Liver (tissue), 9 donors: Measurements from ENCODE around the gene LOXL3. TPM values are rescaled to one million over a fixed set of nuclear protein-coding genes. Genes with fewer than 3 reads are reported as not detected.

Experiments used
- DNase-seq: peaks from one replicate; pipeline ENCODE4 v3.0.0-alpha.2; 2017; ENCODE audit warnings: low spot score
- H3K27ac ChIP-seq, 2 donors: one replicate each; pipeline ENCODE4 v1.7.0; 2013; ENCODE audit warnings: inconsistent platforms in 2 of 2, low read length in 2 of 2, control low read depth in 1 of 2, low read depth in 1 of 2, mild to moderate bottlenecking in 1 of 2
- H3K27me3 ChIP-seq, 4 donors: one replicate each; pipeline versions ENCODE4 v1.6.1 to v1.7.0; 2013; ENCODE audit warnings: low read length in 3 of 4, inconsistent platforms in 1 of 4, mild to moderate bottlenecking in 1 of 4, moderate library complexity in 1 of 4; ENCODE audit not compliant: control insufficient read depth in 4 of 4, insufficient read depth in 4 of 4
- H3K36me3 ChIP-seq, 4 donors: one replicate each; pipeline versions ENCODE4 v1.6.1 to v1.7.0; 2013; ENCODE audit warnings: low read length in 3 of 4, mild to moderate bottlenecking in 3 of 4, low read depth in 1 of 4, moderate library complexity in 1 of 4; ENCODE audit not compliant: control insufficient read depth in 4 of 4, insufficient read depth in 3 of 4
- H3K4me1 ChIP-seq, 4 donors: one replicate each; pipeline versions ENCODE4 v1.6.1 to v1.7.0; 2013; ENCODE audit warnings: low read length in 3 of 4, mild to moderate bottlenecking in 3 of 4, moderate library complexity in 1 of 4; ENCODE audit not compliant: control insufficient read depth in 4 of 4, insufficient read depth in 4 of 4
- H3K4me3 ChIP-seq, 3 donors: one replicate each; pipeline versions ENCODE4 v1.6.1 to v1.7.0; 2013; ENCODE audit warnings: low read length in 3 of 3, control low read depth in 1 of 3, low read depth in 1 of 3, mild to moderate bottlenecking in 1 of 3
- H3K9ac ChIP-seq, 2 donors: one replicate each; pipeline ENCODE4 v1.7.0; 2013; ENCODE audit warnings: low read length in 2 of 2, mild to moderate bottlenecking in 2 of 2, moderate library complexity in 2 of 2, control low read depth in 1 of 2, low read depth in 1 of 2
- H3K9me3 ChIP-seq, 4 donors: one replicate each; pipeline versions ENCODE4 v1.6.1 to v1.7.0; 2013; ENCODE audit warnings: low read length in 3 of 4; ENCODE audit not compliant: control insufficient read depth in 4 of 4
- ATF3 ChIP-seq: IDR thresholded peaks from 2 replicates; pipeline ENCODE4 v1.6.1; 2016; ENCODE audit warnings: antibody characterized with exemption
- EGR1 ChIP-seq, 2 donors: IDR thresholded peaks; 2 replicates each; pipeline ENCODE4 v1.6.1; 2016 to 2018; ENCODE audit warnings: antibody characterized with exemption in 2 of 2, low read depth in 2 of 2
- FOXA1 ChIP-seq: IDR thresholded peaks from 2 replicates; pipeline ENCODE4 v1.6.1; 2016; ENCODE audit warnings: antibody characterized with exemption
- FOXA2 ChIP-seq: IDR thresholded peaks from 2 replicates; pipeline ENCODE4 v1.6.1; 2016; ENCODE audit warnings: antibody characterized with exemption
- GABPA ChIP-seq, 2 donors: IDR thresholded peaks in 1 of 2; conservative IDR thresholded peaks in 1 of 2; 2 replicates each; pipeline ENCODE4 v1.6.1; 2016; ENCODE audit warnings: antibody characterized with exemption in 2 of 2, mild to moderate bottlenecking in 1 of 2, moderate library complexity in 1 of 2
- HNF4A ChIP-seq, 2 donors: conservative IDR thresholded peaks; 2 replicates each; pipeline ENCODE4 v1.6.1; 2016; ENCODE audit warnings: antibody characterized with exemption in 2 of 2, mild to moderate bottlenecking in 2 of 2
- HNF4G ChIP-seq: IDR thresholded peaks from 2 replicates; pipeline ENCODE4 v1.6.1; 2016; ENCODE audit warnings: antibody characterized with exemption
- JUND ChIP-seq, 2 donors: IDR thresholded peaks; 2 replicates each; pipeline ENCODE4 v1.6.1; 2016; ENCODE audit warnings: antibody characterized with exemption in 2 of 2
- NR2F2 ChIP-seq: IDR thresholded peaks from 2 replicates; pipeline ENCODE4 v1.6.1; 2016; ENCODE audit warnings: antibody characterized with exemption
- RAD21 ChIP-seq, 2 donors: IDR thresholded peaks; 2 replicates each; pipeline ENCODE4 v1.6.1; 2016; ENCODE audit warnings: antibody characterized with exemption in 2 of 2, mild to moderate bottlenecking in 2 of 2
- REST ChIP-seq: IDR thresholded peaks from 2 replicates; pipeline ENCODE4 v1.6.1; 2016; ENCODE audit warnings: antibody characterized with exemption, mild to moderate bottlenecking
- RXRA ChIP-seq, 2 donors: IDR thresholded peaks; 2 replicates each; pipeline ENCODE4 v1.6.1; 2017 to 2018; ENCODE audit warnings: antibody characterized with exemption in 2 of 2, mild to moderate bottlenecking in 1 of 2
- SP1 ChIP-seq: IDR thresholded peaks from 2 replicates; pipeline ENCODE4 v1.6.1; 2018; ENCODE audit warnings: antibody characterized with exemption, mild to moderate bottlenecking
- TAF1 ChIP-seq: conservative IDR thresholded peaks from 2 replicates; pipeline ENCODE4 v1.6.1; 2016; ENCODE audit warnings: antibody characterized with exemption, mild to moderate bottlenecking
- YY1 ChIP-seq: IDR thresholded peaks from 2 replicates; pipeline ENCODE4 v1.6.1; 2016; ENCODE audit warnings: antibody characterized with exemption, mild to moderate bottlenecking
- WGBS: extraction: QIAGEN DNeasy Blood & Tissue Kit; methylation state at CpG from one replicate; pipeline ENCODE4 v1.1.7; 2013; 5-methylcytosine and 5-hydroxymethylcytosine counted together
- polyA plus RNA-seq, 2 donors: library from polyadenylated mRNA; stranded (reverse) in 1 of 2; unstranded in 1 of 2; fragments of 200-250 nt in 1 of 2; fragments of >200 nt in 1 of 2; fragmentation: Nextera tagmentation in 1 of 2; extraction: Ambion mirVana in 1 of 2; gene quantifications; one replicate each; pipeline versions ENCODE4 v1.2.1 to v1.2.3, GENCODE V29; 2013 to 2015
- total RNA-seq, 2 donors: library from RNA; depleted of rRNA; stranded (reverse); fragments of >200 nt; gene quantifications; one replicate each; pipeline ENCODE4 v1.2.3, GENCODE V29; 2014
- donor health status: healthy.
- donor health status: healthy.
- donor health status: healthy.
- donor health status: healthy.
- donor health status: healthy.

Gene LOXL3, protein sequence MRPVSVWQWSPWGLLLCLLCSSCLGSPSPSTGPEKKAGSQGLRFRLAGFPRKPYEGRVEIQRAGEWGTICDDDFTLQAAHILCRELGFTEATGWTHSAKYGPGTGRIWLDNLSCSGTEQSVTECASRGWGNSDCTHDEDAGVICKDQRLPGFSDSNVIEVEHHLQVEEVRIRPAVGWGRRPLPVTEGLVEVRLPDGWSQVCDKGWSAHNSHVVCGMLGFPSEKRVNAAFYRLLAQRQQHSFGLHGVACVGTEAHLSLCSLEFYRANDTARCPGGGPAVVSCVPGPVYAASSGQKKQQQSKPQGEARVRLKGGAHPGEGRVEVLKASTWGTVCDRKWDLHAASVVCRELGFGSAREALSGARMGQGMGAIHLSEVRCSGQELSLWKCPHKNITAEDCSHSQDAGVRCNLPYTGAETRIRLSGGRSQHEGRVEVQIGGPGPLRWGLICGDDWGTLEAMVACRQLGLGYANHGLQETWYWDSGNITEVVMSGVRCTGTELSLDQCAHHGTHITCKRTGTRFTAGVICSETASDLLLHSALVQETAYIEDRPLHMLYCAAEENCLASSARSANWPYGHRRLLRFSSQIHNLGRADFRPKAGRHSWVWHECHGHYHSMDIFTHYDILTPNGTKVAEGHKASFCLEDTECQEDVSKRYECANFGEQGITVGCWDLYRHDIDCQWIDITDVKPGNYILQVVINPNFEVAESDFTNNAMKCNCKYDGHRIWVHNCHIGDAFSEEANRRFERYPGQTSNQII
- total RNA-seq (1 to 10 TPM; 1.6 to 2.8 TPM), polyA plus RNA-seq (under 1 TPM; 0.31 to 0.98 TPM)

- peak; percentile 82 for DNase-seq
- peak within 1 kb of the TSS; percentile 40 to 53 for H3K27ac ChIP-seq
- peaks cover 1 to 9% (median 7%) of the 10 kb centered on the region in 4 donors for H3K4me1 ChIP-seq
- peak within 1 kb of the TSS; percentile 30 to 62 (median 53) for H3K4me3 ChIP-seq
- TF ChIP-seq FOXA2 (no peak), ATF3 (no peak), YY1 (no peak), RXRA (IDR thresholded peaks at IDR 0.05) (no peak), HNF4G (no peak), EGR1 (IDR thresholded peaks at IDR 0.05; ENCODE audit: low read depth in 2 of 2) (no peak), TAF1 (no peak), JUND (IDR thresholded peaks at IDR 0.05) (no peak), REST (no peak), FOXA1 (no peak), RAD21 (IDR thresholded peaks at IDR 0.05) (no peak), NR2F2 (no peak), HNF4A (conservative IDR thresholded peaks at IDR 0.05) (no peak), SP1 (no peak), GABPA (IDR thresholded peaks at IDR 0.05 in 1 of 2, conservative IDR thresholded peaks at IDR 0.05 in 1 of 2) (no peak)
- no peaks in the 10 kb centered on the region for H3K9me3 ChIP-seq
- no peaks in the 10 kb centered on the region for H3K36me3 ChIP-seq
- H3K9ac ChIP-seq, result no peak within 1 kb of the TSS
- under 1% methylated on average over 73 of the region's 73 CpGs for WGBS
- no peaks in the 10 kb centered on the region for H3K27me3 ChIP-seq
These were observed at the start of gene LOXL3, which contains the start of gene DOK1 for GRCh38 chr2:74553892-74554819. TSS of gene LOXL3 (minus strand) at chr2:74553942. CDS start at chr2:74552634, 1,308 bp downstream. TSS of gene DOK1 (plus strand) at chr2:74554720. CDS start at chr2:74554755, 35 bp downstream.

- no peak for TF ChIP-seq REST
- 60% methylated on average over 1 of the region's 1 CpG for WGBS
These were observed 49.0 kb upstream of the LOXL3 start for GRCh38 chr2:74602586-74603281.

More at GRCh38 chr2:74602586-74603281, 49.0 kb upstream of the LOXL3 start:
- Histone ChIP-seq H3K9me3 (no peaks in the 10 kb centered on the region), H3K4me1 (no peaks in the 10 kb centered on the region), H3K36me3 (no peaks in the 10 kb centered on the region), H3K27me3 (peaks cover 0 to 8% (median 0%) of the 10 kb centered on the region in 4 donors), H3K4me3 (no peak overlapping the region), H3K27ac (no peak overlapping the region), H3K9ac (no peak overlapping the region)
- DNase-seq, result no peak
